GM21619 (cell line): ENCODE measurements around the gene NADSYN1.
"Not testable (repeated sequence)": the region's sequence is repeated elsewhere in the genome, so short reads cannot be mapped to it uniquely, and the experiment has no call there.

ENCODE experiments used
- ATAC-seq: cut with Tn5 transposase; IDR thresholded peaks from one replicate; pipeline ENCODE4 v1.9.1; 2021; ENCODE audit not compliant: unreplicated experiment

The NADSYN1 gene

GRCh38 chr11:71519546-71519945 lies 66.5 kb downstream of the NADSYN1 start:
- no peak for ATAC-seq

- no peak for ATAC-seq
Observed at GRCh38 chr11:71525188-71525937, 72.4 kb downstream of the NADSYN1 start.

GRCh38 chr11:71525938-71526495 lies 73.0 kb downstream of the NADSYN1 start:
- no peak for ATAC-seq

- ATAC-seq, result not testable (repeated sequence)
Observed at GRCh38 chr11:71526796-71527575, 74.0 kb downstream of the NADSYN1 start, which contains the start of gene KRTAP5-7. Gene KRTAP5-7, plus strand, starts transcription at chr11:71527267. Its CDS starts 34 bp downstream, at chr11:71527301.

- ATAC-seq, result no peak
Observed at GRCh38 chr11:71527576-71528210, 74.7 kb downstream of the NADSYN1 start.

GRCh38 chr11:71530602-71531001 lies 77.6 kb downstream of the NADSYN1 start:
- ATAC-seq, result no peak

- ATAC-seq, result no peak
Observed at GRCh38 chr11:71532036-71532610, 79.1 kb downstream of the NADSYN1 start.

- ATAC-seq, result not testable (repeated sequence)
Observed at GRCh38 chr11:71534711-71535608, 82.0 kb downstream of the NADSYN1 start.

GRCh38 chr11:71535825-71536224 lies 82.8 kb downstream of the NADSYN1 start:
- no peak for ATAC-seq

GRCh38 chr11:71537537-71537936 lies 84.5 kb downstream of the NADSYN1 start:
- no peak for ATAC-seq

- ATAC-seq, result not testable (repeated sequence)
Observed at GRCh38 chr11:71537977-71538665, 85.1 kb downstream of the NADSYN1 start, which contains the start of gene KRTAP5-8. Gene KRTAP5-8, plus strand, starts transcription at chr11:71538025. Its CDS starts 31 bp downstream, at chr11:71538056.

GRCh38 chr11:71538666-71538990 lies 85.6 kb downstream of the NADSYN1 start:
- ATAC-seq, result no peak

- no peak for ATAC-seq
Observed at GRCh38 chr11:71539017-71539416, 86.0 kb downstream of the NADSYN1 start.

- not testable (repeated sequence) for ATAC-seq
Observed at GRCh38 chr11:71539971-71540370, 87.0 kb downstream of the NADSYN1 start.

GRCh38 chr11:71540521-71541304 lies 87.7 kb downstream of the NADSYN1 start:
- not testable (repeated sequence) for ATAC-seq

- no peak for ATAC-seq
Observed at GRCh38 chr11:71542382-71542781, 89.4 kb downstream of the NADSYN1 start.

GRCh38 chr11:71542879-71543777 lies 90.1 kb downstream of the NADSYN1 start:
- no peak for ATAC-seq

GRCh38 chr11:71543866-71544265 lies 90.9 kb downstream of the NADSYN1 start:
- ATAC-seq, result no peak
